DOHH2 (cell line): Measurements from ENCODE around the gene ZMIZ1.

Source experiments
- EZH2phosphoT487 ChIP-seq: fragments of 200-600 bp; sonication (generic); IDR thresholded peaks from 2 replicates; pipeline ENCODE4 v1.6.1; 2017; ENCODE audit warnings: borderline replicate concordance, mild to moderate bottlenecking, antibody characterized with exemption, low read length, moderate library complexity, mixed read lengths
- TF ChIP-seq, protein P1 (sequence below): fragments of 200-600 bp; sonication (generic); IDR thresholded peaks from one replicate; pipeline ENCODE4 v1.5.1; 2014; ENCODE audit warnings: antibody characterized with exemption, mild to moderate bottlenecking, low read depth, low read length; ENCODE audit not compliant: poor library complexity, severe bottlenecking

DNA sequence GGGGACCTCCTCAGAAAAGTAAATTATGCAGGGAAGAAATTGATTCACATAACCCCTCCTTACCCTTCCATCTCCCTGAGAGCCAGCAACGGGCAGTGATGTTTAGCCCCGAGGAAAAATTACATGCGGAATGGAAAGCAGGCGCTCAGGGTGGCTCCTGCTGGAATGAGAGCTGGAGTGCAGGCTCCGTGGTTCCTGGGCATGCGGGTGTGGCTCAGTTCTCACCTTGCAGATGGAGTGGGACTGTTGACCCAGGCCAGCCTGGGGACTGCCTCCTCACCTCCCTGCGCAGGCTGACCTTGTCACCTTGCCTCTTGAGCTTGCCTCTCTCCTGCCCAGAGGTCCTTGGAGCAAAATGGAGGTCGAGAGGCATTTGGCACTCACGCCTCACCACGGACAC, 195.2 kb downstream of the ZMIZ1 start:
- TF ChIP-seq, protein P1, sequence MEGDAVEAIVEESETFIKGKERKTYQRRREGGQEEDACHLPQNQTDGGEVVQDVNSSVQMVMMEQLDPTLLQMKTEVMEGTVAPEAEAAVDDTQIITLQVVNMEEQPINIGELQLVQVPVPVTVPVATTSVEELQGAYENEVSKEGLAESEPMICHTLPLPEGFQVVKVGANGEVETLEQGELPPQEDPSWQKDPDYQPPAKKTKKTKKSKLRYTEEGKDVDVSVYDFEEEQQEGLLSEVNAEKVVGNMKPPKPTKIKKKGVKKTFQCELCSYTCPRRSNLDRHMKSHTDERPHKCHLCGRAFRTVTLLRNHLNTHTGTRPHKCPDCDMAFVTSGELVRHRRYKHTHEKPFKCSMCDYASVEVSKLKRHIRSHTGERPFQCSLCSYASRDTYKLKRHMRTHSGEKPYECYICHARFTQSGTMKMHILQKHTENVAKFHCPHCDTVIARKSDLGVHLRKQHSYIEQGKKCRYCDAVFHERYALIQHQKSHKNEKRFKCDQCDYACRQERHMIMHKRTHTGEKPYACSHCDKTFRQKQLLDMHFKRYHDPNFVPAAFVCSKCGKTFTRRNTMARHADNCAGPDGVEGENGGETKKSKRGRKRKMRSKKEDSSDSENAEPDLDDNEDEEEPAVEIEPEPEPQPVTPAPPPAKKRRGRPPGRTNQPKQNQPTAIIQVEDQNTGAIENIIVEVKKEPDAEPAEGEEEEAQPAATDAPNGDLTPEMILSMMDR, result no peak
- TF ChIP-seq EZH2phosphoT487, result no peak
